AG20443 (cell line): ENCODE measurements around the gene C2orf42.
"Not testable (repeated sequence)": the region's sequence is repeated elsewhere in the genome, so short reads cannot be mapped to it uniquely, and the experiment has no call there.

Source experiments
- DNase-seq: peaks from one replicate; pipeline ENCODE4 v3.0.0; 2012; ENCODE audit warnings: low spot score, mixed read lengths

C2orf42 gene

GRCh38 chr2:70190418-70191243 lies at the start of gene C2orf42:
TSS of gene C2orf42 (minus strand) at chr2:70191019. CDS start at chr2:70181985, 9,034 bp downstream.
- peak; percentile 98 for DNase-seq

DNA sequence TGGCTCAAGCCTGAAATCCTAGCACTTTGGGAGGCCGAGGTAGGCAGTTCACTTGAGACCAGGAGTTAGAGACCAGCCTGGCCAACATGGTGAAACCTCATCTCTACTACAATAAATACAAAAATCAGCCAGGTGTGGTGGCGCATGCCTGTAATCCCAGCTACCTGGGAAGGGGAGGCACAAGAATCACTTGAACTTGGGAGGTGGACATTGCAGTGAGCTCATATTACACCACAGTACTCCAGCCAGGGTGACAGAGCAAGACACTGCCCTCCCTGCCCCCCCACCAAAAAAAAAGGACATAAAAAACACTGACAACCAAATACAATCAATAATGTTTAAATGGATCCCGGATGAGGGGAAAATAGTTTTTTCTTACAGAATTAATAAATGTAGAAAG lies 49.8 kb upstream of the C2orf42 start:
- DNase-seq: no peak

GRCh38 chr2:70233926-70234325 lies 43.1 kb upstream of the C2orf42 start:
- no peak for DNase-seq

DNA sequence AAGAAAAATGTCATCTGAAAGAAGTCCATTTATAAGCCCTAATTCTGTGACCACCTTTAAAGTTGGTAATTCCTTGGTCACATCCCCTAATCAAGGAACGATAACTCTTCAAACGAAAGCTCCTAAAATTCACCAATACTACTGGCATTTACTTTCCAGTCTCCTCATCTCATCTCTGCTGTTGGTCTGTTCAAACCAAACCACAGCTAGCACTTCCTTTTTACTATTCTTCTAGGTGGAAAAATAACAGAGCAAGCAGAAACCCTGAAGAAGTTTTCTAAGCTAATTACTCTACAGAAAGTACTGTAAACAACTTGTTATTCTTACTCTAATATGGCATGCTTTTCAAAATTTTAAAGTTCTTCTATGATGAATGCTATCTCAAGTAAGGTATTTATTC lies 36.0 kb upstream of the C2orf42 start:
- DNase-seq: no peak

DNA sequence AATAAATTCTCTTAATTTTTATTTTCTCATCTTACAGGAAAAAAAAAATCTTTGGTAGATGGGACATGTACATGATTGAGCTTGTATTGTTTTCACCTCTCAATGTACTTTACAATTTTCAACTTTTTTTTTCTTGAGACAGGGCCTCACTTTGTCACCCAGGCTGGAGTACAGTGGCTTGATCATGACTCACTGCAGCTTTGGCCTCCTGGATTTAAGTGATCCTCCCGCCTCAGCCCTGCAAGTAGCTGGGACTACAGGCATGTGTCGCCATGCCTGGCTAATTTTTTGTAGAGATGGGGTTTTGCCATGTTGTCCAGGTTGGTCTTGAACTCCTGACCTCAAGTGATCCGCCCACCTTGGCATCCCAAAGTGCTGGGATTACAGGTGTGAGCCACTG lies 32.5 kb upstream of the C2orf42 start:
- DNase-seq: not testable (repeated sequence)

DNA sequence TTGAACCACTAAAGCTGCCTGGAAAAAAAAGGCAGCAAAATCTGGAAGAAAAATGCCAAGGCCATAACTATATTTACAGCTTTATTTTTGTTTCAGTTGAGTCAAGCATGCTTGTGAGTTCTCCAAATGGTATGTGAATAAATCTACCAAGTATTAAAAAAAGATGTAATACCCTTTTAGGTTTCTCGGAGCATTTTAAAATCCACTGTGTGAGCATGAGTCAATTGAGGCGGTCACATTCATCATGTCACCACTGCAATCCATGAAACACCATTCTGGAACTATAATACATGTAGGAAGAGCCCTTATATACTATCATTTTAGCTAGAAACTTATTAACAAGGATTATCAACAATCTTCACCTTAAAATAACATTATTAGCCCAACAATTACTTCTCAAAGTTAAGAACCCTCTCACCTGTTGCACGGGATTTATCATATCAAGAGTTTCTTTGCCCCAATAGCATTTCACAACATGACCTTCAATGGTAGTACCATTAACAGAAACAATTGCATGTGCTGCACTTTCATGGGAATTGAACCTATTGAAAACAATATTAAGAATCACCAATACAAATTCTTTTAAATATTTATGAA lies 24.2 kb upstream of the C2orf42 start:
- peak; percentile 78 for DNase-seq

- DNase-seq: no peak
Observed at GRCh38 chr2:70214365-70214764, 23.5 kb upstream of the C2orf42 start.

DNA sequence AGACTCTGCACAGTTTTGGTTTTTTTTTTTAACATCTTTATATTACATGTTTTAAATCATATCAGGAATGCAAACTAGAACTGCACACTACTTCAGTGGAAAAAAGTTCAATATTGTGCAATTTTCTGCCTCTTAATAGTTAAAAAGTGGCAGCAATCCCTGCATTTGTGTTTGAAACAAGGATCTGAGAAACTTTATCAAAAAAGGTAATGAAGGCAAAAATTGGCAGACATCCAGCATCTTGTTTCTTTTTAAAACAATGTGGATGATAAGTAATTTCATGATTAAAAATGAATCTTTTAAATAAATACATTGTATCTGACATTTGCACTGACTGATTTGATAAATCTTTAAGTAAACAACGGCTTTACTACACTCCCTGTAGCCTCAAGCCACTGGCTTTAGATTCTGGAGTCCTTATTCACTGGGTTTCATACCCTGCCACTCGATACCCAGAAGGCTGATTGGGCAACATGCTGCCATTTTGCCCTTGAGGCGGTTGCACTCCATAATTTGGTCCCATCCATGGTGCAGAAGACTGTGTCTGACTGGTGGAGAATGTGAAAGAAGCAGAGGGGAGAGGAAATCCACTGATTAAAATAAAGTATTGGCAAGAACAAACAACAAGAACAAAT lies 21.6 kb upstream of the C2orf42 start:
- no peak for DNase-seq

GRCh38 chr2:70211595-70211994 lies 20.8 kb upstream of the C2orf42 start:
- DNase-seq: no peak

DNA sequence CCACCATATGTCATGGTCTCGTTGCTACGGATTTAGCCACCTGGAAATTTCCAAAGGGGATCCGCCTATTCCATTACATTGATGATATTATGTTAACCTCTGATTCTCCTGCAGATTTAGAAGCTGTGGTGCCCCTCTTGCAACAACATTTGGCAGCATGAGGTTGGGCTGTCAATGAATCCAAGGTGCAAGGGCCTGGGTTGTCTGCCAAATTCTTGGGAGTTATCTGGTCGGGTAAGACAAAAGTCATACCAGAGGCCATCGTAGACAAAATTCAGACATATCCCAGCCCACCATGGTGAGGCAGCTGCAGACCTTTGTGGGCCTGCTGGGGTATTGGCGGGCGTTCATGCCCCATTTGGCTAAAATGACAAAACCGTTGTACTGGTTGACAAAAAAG lies 13.6 kb upstream of the C2orf42 start:
- DNase-seq: no peak

DNA sequence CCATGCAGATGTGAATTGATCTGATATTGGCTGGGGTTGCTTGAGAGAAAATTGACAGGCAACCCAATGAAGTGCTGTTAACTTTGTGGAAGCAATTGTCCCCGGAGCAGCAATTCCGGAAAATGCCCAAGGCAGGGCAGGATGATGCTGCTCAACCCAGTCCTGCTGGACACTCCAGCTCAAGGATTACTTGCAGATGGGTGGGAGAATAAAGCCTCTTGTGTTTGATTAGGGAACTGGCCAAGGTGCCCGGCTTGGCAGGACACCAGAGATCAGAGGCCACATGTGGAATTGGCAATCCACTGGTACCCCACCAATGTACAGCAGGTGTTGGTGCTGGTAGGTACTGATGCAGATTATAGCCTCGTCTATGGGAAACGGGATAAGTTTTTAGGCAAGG lies 12.3 kb upstream of the C2orf42 start:
- no peak for DNase-seq

DNA sequence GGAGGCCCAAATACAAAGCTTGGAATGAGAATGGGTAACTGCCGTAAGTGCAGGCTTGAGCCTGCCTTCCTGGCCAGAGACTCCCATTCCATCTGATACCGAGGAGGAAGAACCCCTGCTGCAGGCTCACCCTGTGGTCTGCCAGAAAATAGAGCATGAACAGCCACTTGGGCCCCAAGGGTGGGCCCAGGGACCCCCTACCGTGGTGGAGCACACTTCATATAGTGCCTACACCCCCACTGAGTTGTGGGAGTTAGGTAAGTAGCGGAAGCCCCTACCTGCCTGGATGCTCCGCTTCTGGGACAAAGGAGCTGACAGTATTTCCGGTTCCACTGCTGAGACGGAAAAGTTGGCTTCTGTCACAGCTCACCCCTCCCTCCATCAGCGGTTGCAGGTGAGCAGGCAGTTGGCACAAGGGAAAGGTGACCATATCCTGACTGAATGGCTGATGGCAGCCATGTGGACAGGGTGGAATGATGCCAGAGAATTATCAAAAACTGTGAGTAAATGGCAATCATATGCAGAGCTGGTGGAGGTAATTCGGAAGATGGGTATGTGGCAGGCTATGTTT lies 11.5 kb upstream of the C2orf42 start:
- DNase-seq: no peak

DNA sequence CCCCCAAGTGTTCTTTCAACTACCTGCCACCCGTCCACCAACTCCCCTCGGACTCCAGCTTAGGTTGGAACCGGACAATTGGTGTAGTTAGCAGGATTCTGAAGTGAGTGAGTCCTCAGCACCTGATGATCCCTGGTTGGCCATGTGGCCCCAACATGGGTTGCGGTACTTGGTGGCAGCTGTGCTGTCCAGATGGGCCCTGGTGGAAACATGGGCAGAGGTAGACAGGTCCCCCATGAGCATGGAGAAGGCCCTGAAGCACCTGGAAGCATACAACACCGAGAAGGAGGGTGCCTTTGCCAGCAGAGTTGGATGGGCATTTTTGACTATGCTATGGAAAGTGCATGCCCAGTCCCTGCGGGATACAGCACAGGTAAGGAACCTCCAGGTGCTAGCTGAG lies 11.0 kb upstream of the C2orf42 start:
- DNase-seq: no peak

DNA sequence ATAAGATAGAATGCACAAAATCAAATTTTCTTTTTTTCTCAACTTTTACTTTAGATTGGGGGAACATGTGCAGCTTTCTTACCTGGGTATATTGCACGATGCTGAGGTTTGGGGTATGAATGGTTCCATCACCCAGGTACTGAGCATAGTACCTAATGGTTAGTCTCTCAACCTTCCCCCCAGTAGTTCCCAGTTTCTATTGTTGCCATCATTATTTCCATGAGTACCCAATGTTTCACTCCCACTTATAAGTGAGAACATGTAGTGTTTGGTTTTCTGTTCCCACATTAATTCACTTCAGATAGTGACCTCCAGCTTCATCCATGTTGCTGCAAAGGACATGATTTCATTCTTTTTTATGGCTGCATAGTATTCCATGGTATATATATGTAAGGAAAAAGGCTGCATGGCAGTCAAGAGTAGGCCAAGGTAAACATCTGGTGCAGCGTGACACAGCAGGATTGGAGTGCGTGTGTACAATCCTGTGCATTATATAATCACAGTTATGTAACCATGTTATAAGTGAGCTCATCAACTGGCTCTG lies 10.5 kb upstream of the C2orf42 start:
- no peak for DNase-seq

DNA sequence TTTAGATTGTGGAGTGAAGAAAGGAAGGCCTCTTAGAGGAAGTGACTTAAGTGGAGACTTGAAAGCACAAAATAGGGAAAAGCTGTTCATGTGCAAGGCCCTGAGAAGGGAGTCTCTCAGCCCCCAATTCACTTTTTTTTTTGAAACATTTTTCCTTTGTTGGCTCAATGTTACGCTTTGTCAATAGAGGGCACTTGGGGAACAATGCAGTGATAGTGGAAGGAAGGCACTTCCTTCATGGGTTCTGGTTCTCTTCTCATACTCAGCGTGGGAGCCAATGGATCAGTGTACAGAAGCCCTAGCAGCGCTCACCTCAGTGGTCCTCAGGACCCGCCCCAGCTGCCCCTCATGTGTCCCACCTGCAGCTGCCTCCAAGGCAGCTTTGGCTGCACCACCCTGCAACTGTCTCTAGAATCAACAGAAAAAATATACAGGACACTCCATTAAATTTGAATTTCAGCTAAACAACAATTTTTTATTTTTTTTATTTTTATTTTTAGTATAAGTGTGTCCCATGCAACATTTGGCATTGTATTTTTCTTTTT lies 8.6 kb upstream of the C2orf42 start:
- DNase-seq: no peak

- DNase-seq: no peak
Observed at GRCh38 chr2:70192516-70192915, 1.7 kb upstream of the C2orf42 start.

DNA sequence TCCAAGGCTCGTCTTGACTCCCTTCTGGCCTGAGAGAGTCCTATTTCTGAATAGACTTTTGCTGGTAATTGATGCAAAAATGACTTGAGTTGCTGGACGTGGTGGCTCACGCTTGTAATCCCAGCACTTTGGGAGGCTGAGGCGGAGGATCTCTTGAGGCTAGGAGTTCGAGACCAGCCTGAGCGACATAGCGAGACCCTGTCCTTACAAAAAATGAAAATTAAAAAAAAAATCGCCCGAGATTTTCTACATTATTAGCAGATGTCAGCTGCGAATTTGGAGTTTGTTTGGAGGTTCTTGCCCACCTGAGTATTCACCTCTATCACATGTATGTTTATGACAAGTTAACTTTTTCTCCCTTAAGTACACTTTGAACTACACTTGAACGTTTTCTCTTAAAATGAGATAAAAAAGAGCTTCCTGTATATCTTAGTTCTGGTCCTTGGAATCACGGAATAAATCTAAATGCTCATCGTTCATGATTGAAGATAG lies 471 bp upstream of the C2orf42 start:
- DNase-seq: no peak

- DNase-seq: no peak
Observed at GRCh38 chr2:70188460-70188859, 2.4 kb downstream of the C2orf42 start.

DNA sequence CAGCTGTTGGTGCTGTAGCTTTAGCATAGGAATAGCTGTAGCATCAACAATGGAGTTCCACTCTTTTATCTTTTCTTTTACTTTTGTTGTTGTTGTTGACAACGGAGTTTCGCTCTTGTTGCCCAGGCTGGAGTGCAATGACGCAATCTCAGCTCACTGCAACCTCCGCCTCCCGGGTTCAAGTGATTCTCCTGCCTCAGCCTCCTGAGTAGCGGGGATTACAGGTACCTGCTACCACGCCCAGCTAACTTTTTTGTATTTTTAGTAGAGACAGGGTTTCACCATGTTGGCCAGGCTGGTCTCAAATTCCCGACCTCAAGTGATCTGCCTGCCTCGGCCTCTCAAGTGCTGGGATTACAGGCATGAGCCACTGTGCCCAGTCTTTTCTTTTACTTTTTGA lies 3.6 kb downstream of the C2orf42 start:
- not testable (repeated sequence) for DNase-seq

GRCh38 chr2:70182689-70183088 lies 8.1 kb downstream of the C2orf42 start:
- no peak for DNase-seq

DNA sequence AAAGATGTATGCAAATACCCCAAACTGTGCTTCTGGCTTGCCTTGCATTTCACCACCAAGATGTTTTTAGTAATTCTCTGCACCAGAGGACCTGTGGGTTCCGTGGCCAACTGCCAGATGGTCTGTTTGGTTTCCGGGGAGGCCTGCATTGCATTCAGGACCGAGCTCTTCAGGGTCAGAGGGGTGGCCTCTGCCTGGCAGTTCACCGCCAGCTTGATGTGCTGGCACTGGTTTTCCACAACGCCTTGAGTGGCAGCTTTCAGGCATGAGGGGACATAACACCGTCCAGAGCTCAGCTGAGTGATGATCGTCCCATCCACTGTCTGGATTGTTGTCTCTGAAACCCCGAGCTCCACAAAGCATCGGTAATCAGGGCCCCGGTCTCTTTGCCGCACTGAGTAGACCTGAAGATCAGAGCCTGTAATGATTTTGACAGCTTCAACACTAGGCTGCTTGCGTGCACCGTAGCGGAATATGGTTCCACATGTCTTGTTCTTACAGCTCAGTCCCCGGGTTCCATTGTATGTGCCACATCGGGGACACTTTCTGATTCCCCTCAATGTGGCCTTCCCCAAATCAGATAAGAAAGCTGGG lies 9.4 kb downstream of the C2orf42 start:
- no peak for DNase-seq

- DNase-seq: no peak
Observed at GRCh38 chr2:70173520-70173919, 17.3 kb downstream of the C2orf42 start.
